Mucosa of stomach (tissue), 1 donor: ENCODE results near the gene TRMT13.

Source experiments
- H3K27me3 ChIP-seq: one replicate; pipeline ENCODE4 v1.7.0; 2013; ENCODE audit warnings: mild to moderate bottlenecking, low read length; ENCODE audit not compliant: control insufficient read depth, insufficient read depth
- H3K36me3 ChIP-seq: one replicate; pipeline ENCODE4 v1.7.0; 2013; ENCODE audit warnings: low read length; ENCODE audit not compliant: control insufficient read depth, insufficient read depth
- H3K4me1 ChIP-seq: one replicate; pipeline ENCODE4 v1.7.0; 2013; ENCODE audit warnings: mild to moderate bottlenecking, low read length; ENCODE audit not compliant: control insufficient read depth, insufficient read depth
- H3K4me3 ChIP-seq: one replicate; pipeline ENCODE4 v1.7.0; 2013; ENCODE audit warnings: low read length
- H3K9ac ChIP-seq: one replicate; pipeline ENCODE4 v1.7.0; 2013; ENCODE audit warnings: mild to moderate bottlenecking, low read length, moderate library complexity
- H3K9me3 ChIP-seq: one replicate; pipeline ENCODE4 v1.7.0; 2013; ENCODE audit warnings: mild to moderate bottlenecking, low read length, moderate library complexity; ENCODE audit not compliant: control insufficient read depth
- donor health status: Pancreatic carcinoma.

The TRMT13 gene

DNA sequence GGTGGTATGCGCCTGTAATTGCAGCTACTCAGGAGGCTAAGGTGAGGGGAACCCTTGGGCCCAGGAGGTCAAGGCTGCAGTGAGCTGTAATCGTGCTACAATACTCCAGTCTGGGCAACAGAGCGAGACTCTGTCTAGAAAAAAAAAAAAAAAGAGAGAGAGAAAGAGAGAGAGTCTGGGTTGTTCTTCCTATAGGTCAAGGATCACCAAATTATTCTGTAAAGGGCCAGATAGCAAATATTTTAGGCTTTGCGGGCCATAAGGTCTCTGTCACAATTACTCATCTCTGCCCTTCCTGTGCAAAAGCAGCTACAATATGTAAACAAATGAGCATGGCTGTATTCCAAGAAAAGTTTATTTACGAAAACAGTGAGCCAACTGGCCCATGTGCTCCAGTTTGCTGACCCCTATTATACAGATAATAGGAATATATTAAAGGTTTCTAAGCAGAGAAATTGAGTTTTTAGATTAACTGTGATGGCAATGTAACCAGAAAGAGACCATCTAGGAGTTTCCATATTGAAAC, 2.3 kb upstream of the TRMT13 start:
- no peaks in the 10 kb centered on the region for H3K36me3 ChIP-seq
- no peaks in the 10 kb centered on the region for H3K4me1 ChIP-seq
- no peaks in the 10 kb centered on the region for H3K27me3 ChIP-seq
- H3K9ac ChIP-seq: no peak overlapping the region
- H3K9me3 ChIP-seq: no peaks in the 10 kb centered on the region
- H3K4me3 ChIP-seq: no peak overlapping the region

- Histone ChIP-seq H3K4me1 (no peaks in the 10 kb centered on the region), H3K9ac (no peak overlapping the region), H3K36me3 (no peaks in the 10 kb centered on the region), H3K9me3 (no peaks in the 10 kb centered on the region), H3K4me3 (no peak overlapping the region), H3K27me3 (no peaks in the 10 kb centered on the region)
Observed at GRCh38 chr1:100131623-100132022, 1.3 kb upstream of the TRMT13 start.

- Histone ChIP-seq H3K36me3 (no peaks in the 10 kb centered on the region), H3K4me3 (no peak overlapping the region), H3K9me3 (no peaks in the 10 kb centered on the region), H3K9ac (no peak overlapping the region), H3K27me3 (no peaks in the 10 kb centered on the region), H3K4me1 (no peaks in the 10 kb centered on the region)
Observed at GRCh38 chr1:100134872-100135271, 1.9 kb downstream of the TRMT13 start.

- no peaks in the 10 kb centered on the region for H3K9me3 ChIP-seq
- no peak overlapping the region for H3K9ac ChIP-seq
- no peaks in the 10 kb centered on the region for H3K4me1 ChIP-seq
- H3K27me3 ChIP-seq: no peaks in the 10 kb centered on the region
- H3K36me3 ChIP-seq: no peaks in the 10 kb centered on the region
- H3K4me3 ChIP-seq: no peak overlapping the region
Observed at GRCh38 chr1:100137602-100138001, 4.6 kb downstream of the TRMT13 start.

DNA sequence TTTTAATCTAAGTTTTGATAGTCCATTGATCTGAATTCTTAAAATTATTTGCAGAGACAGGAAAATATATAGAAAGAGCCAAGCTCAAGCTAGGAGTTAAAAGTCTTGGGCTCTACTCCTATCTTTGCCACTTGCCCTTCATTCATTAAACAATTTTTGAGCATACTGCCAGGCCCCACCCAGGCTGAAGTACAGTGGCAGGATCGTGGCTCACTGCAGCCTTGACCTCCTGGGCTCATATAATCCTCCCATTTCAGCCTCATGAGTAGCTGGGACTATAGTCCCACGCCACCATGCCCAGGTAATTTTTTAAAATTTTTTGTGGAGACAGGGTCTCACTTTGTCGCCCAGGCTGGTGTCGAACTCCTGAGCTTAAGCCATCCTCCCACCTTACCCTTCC, 8.2 kb downstream of the TRMT13 start:
- Histone ChIP-seq H3K9ac (no peak overlapping the region), H3K4me3 (no peak overlapping the region), H3K9me3 (no peaks in the 10 kb centered on the region), H3K27me3 (no peaks in the 10 kb centered on the region), H3K36me3 (no peaks in the 10 kb centered on the region), H3K4me1 (no peaks in the 10 kb centered on the region)

DNA sequence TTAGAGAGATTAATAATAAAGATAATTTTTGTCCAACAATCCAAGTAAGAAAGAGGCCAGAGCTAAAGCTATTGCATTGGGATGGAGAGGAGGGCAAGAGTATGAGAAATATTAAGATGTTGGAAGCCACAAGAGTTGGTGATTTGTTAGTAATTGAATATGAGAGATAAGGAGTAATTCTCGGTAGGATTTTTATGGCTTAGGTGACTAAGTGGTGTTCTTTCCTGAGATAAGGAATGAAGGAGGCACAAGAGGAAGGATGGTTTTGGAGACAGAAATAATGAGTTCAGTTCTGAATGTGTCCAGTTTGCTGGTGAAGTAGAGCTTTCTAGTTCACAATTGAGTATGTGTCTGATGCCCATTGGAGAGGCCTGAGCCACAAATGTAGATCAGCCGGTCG, 9.4 kb downstream of the TRMT13 start:
- H3K4me3 ChIP-seq: no peak overlapping the region
- no peaks in the 10 kb centered on the region for H3K9me3 ChIP-seq
- H3K9ac ChIP-seq: no peak overlapping the region
- no peaks in the 10 kb centered on the region for H3K27me3 ChIP-seq
- no peaks in the 10 kb centered on the region for H3K36me3 ChIP-seq
- no peaks in the 10 kb centered on the region for H3K4me1 ChIP-seq

- Histone ChIP-seq H3K9me3 (no peaks in the 10 kb centered on the region), H3K36me3 (no peaks in the 10 kb centered on the region), H3K4me1 (no peaks in the 10 kb centered on the region), H3K27me3 (no peaks in the 10 kb centered on the region), H3K4me3 (no peak overlapping the region), H3K9ac (no peak overlapping the region)
Observed at GRCh38 chr1:100145116-100145515, 12.2 kb downstream of the TRMT13 start.

GRCh38 chr1:100146958-100147357, 14.0 kb downstream of the TRMT13 start:
- Histone ChIP-seq H3K4me3 (no peak overlapping the region), H3K9me3 (no peaks in the 10 kb centered on the region), H3K36me3 (no peaks in the 10 kb centered on the region), H3K27me3 (no peaks in the 10 kb centered on the region), H3K9ac (no peak overlapping the region), H3K4me1 (no peaks in the 10 kb centered on the region)

DNA sequence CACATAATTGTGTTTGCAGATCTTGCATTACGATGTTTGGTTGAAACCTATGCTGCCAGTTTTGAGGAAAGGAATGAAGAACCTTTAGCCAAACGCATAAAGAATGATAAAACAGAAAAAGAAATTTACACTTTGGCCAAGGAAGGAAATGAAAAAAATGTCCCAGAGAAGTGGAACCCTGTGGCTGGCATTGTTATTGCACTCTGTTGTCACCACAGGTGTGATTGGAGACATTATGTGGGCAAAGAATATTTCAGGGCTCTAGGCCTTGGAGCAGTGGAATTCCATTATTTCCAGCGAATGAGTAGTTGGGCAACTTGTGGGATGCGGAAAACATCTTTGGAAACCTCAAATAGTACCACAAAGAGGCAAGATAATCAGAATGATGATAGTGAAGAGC, 14.9 kb downstream of the TRMT13 start:
- H3K9me3 ChIP-seq: no peaks in the 10 kb centered on the region
- H3K27me3 ChIP-seq: no peaks in the 10 kb centered on the region
- no peak overlapping the region for H3K9ac ChIP-seq
- no peaks in the 10 kb centered on the region for H3K36me3 ChIP-seq
- H3K4me1 ChIP-seq: no peaks in the 10 kb centered on the region
- H3K4me3 ChIP-seq: no peak overlapping the region

- no peaks in the 10 kb centered on the region for H3K4me1 ChIP-seq
- no peaks in the 10 kb centered on the region for H3K9me3 ChIP-seq
- H3K9ac ChIP-seq: no peak overlapping the region
- H3K4me3 ChIP-seq: no peak overlapping the region
- H3K27me3 ChIP-seq: no peaks in the 10 kb centered on the region
- no peaks in the 10 kb centered on the region for H3K36me3 ChIP-seq
Observed at GRCh38 chr1:100151679-100152078, 18.7 kb downstream of the TRMT13 start.

- no peaks in the 10 kb centered on the region for H3K27me3 ChIP-seq
- no peaks in the 10 kb centered on the region for H3K9me3 ChIP-seq
- H3K4me3 ChIP-seq: no peak overlapping the region
- H3K9ac ChIP-seq: no peak overlapping the region
- no peaks in the 10 kb centered on the region for H3K36me3 ChIP-seq
- no peaks in the 10 kb centered on the region for H3K4me1 ChIP-seq
Observed at GRCh38 chr1:100152271-100152670, 19.3 kb downstream of the TRMT13 start.

GRCh38 chr1:100162881-100163280, 29.9 kb downstream of the TRMT13 start:
- Histone ChIP-seq H3K36me3 (no peaks in the 10 kb centered on the region), H3K9me3 (no peaks in the 10 kb centered on the region), H3K27me3 (no peaks in the 10 kb centered on the region), H3K4me1 (no peaks in the 10 kb centered on the region), H3K9ac (no peak overlapping the region), H3K4me3 (no peak overlapping the region)

DNA sequence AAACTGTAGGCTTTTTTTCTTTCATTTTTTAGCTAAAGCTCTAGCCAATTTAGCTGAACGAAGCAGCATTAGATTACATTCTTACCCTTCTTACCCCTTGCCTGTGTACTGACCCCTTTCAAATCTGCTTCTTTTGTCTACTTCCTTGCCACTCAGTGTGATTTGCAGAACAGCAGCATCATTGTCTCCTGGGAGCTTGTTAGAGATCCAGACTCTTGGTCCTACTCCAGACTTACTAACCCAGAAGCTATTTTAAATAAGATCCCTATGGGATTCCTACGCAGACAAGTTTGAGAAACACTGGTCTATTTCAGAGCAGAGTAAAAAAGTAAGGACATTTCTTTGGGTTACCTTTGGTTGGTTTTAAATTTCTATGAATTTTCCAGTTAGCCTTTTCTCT, 31.3 kb downstream of the TRMT13 start:
- Histone ChIP-seq H3K4me3 (no peak overlapping the region), H3K9ac (no peak overlapping the region), H3K27me3 (no peaks in the 10 kb centered on the region), H3K9me3 (no peaks in the 10 kb centered on the region), H3K4me1 (no peaks in the 10 kb centered on the region), H3K36me3 (no peaks in the 10 kb centered on the region)
